Measurements from ENCODE around the gene FAM83D.

Gene FAM83D

GRCh38 chr20:38895098-38895949, 30.9 kb upstream of the FAM83D start:
- no peak for DNase-seq

GRCh38 chr20:38896009-38896594, 30.1 kb upstream of the FAM83D start:
- no peak for DNase-seq

- DNase-seq, result no peak
These were observed 28.9 kb upstream of the FAM83D start for GRCh38 chr20:38897267-38897666.

GRCh38 chr20:38900606-38901005, 25.6 kb upstream of the FAM83D start:
- DNase-seq, result no peak

GRCh38 chr20:38902601-38903000, 23.6 kb upstream of the FAM83D start:
- no peak for DNase-seq

DNA sequence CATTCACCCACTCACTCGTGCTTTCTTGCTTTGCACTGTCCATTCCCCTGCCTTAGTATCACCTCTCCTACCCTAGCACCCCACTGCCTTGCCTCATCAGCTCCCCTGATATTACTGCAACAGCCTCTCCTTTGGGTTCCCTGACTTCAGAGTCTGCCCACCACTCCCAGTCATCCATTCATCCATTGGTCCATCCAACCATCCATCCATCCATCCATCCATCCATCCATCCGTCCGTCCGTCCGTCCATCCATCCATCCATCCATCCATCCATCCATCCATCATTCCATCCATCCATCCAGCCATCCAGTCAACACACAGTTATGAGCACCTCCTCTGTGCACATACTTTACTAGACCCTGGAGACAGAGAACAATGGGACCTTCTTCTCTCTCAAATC, 22.9 kb upstream of the FAM83D start:
- DNase-seq, result no peak

GRCh38 chr20:38905375-38905774, 20.8 kb upstream of the FAM83D start:
- DNase-seq, result no peak

GRCh38 chr20:38907918-38908677, 18.1 kb upstream of the FAM83D start:
- DNase-seq, result no peak

GRCh38 chr20:38915355-38915754, 10.9 kb upstream of the FAM83D start:
- DNase-seq, result no peak

DNA sequence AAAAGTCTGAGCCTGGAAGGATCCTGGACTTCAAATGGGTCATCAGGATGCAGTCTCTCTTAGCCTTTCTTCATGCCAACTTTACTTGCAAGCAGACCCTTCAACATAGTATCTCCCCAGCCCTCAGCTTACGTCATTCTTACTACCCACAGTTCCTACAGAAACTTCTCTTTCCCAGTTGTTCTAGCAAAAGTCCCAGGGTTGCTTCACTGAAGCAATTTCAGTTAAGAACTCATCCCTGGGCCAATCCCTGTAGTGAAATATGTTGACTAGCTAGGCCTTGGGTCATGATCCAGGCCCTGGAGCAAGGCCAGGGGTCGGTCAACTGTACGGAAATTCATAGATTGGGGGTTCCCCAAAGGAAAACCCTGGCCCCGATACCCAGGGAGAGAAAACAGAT, 8.6 kb upstream of the FAM83D start:
- DNase-seq, result no peak

GRCh38 chr20:38918172-38918571, 8.0 kb upstream of the FAM83D start:
- DNase-seq, result no peak

- DNase-seq, result no peak
These were observed 6.5 kb upstream of the FAM83D start for GRCh38 chr20:38919683-38920082.

DNA sequence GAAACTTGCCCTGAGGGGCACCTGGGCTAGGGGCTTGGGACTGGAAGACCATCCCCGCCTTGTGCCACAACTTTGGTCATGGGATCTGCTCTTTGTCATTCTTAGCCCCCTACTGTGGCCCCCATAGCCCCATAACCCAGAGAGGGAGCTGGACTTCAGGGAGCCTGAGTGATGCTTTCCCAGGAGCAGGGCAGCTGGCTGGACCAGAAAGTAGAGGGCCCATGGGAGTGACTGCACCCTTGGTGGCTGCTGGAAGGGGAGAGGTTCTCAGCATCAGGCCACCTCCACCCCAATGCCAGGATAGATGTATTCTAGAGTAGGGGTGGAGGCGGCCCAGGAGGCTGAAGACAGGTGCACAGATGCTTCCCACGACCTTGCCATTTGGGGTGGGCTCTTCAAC, 5.8 kb upstream of the FAM83D start:
- DNase-seq, result no peak

DNA sequence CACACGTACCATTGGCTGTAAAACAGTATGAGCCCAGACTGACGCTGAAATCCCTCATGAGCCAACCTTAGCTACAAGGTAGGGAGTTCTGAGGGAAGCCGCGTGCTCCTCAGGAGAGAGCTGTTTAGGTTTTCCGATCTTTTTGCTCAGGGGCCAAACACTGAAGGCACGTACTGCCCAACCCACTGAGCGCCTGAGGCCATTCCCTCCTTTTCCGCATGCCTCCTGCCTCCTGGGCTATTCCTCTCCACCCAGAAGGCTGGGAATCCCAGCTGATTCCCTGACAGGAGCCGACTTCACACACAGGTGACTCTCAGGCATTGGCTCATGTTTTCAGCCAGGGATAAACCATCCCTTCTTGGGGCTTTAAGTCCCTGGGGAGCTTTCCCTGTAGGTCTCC, 5.4 kb upstream of the FAM83D start:
- no peak for DNase-seq

GRCh38 chr20:38924718-38925117, 1.5 kb upstream of the FAM83D start:
- no peak for DNase-seq

GRCh38 chr20:38926934-38927616, 858 bp downstream of the FAM83D start:
- no peak for DNase-seq

- DNase-seq, result no peak
These were observed 1.8 kb downstream of the FAM83D start for GRCh38 chr20:38927902-38928578.

DNA sequence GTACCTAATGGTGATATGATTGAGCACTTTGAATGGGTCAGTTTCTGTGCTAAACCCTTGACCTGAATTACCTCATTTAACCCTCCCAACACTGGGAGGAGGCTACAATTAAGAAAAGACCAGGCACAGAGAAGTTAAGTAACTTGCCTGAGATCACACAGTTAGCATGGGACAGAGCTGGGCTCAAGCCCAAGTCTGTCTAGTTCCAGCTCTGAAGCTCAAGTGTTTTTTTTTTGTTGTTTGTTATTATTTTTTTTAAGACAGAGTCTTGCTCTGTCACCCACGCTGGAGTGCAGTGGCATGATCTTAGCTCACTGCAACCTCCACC, 4.0 kb downstream of the FAM83D start:
- no peak for DNase-seq

GRCh38 chr20:38931984-38932383, 5.8 kb downstream of the FAM83D start:
- DNase-seq, result no peak

- no peak for DNase-seq
These were observed 6.4 kb downstream of the FAM83D start for GRCh38 chr20:38932457-38933120.

DNA sequence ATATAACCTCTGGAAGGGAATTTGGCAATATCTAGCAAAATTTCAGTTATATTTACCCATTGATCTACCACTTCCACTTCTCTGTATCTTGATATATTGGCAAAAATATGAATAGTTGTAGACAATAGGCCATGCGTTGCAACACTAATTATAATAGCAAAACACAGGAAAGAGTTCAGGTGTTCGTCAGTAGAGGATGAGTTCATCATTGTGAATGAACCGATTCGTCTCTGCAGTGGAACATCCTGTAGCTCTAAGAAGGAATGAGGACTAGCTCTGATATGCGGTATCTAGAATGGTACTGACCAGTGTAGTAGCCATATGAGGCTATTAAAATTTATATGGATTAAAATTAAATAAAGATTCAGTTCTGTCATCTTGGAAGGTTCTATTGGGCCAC, 8.3 kb downstream of the FAM83D start:
- DNase-seq, result no peak

DNA sequence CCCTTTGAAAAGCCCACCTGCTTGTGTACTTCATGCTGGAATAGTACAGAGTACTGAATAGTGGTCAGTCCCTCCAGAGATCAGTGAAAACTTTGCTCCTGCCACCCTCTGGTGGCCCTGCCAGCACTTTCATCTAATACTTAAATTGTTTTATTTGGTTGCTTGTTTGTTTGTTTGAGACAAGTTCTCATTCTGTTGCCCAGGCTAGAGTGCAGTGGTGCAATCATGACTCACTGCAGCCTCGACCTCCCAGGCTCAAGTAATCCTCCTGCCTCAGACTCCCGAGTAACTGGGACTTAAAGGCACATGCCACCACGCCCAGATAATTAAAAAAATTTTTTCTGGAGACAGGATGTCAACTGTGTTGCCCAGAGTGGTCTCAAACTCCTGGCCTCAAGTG, 9.1 kb downstream of the FAM83D start:
- no peak for DNase-seq
